Right lung (tissue), 5 donors: ENCODE results near the gene CCDC171. TPM values are rescaled to one million over a fixed set of nuclear protein-coding genes. Genes with fewer than 3 reads are reported as not detected.

Source experiments
- DNase-seq, 2 donors: peaks; one replicate each; pipeline ENCODE4 v3.0.0-alpha.2; 2013
- polyA plus RNA-seq, 5 donors: library from polyadenylated mRNA; unstranded; fragments of 120-200 nt; gene quantifications; one replicate each; pipeline versions ENCODE4 v1.2.1 to v1.2.3, GENCODE V29; 2013; ENCODE audit warnings: inconsistent platforms in 1 of 5, low replicate concordance in 1 of 5; ENCODE audit not compliant: insufficient read length in 5 of 5, insufficient read depth in 1 of 5

The CCDC171 gene
- polyA plus RNA-seq, 5 donors, result 7.7 to 12.5 (median 9.9) TPM

GRCh38 chr9:15873573-15874177 lies 320.8 kb downstream of the CCDC171 start:
- peak; percentile 30 to 57 for DNase-seq

GRCh38 chr9:15882328-15882727 lies 329.5 kb downstream of the CCDC171 start:
- DNase-seq, result no peak

- no peak for DNase-seq
Observed at GRCh38 chr9:15882883-15883282, 330.0 kb downstream of the CCDC171 start.

GRCh38 chr9:15885464-15885863 lies 332.6 kb downstream of the CCDC171 start:
- DNase-seq, result no peak

GRCh38 chr9:15889555-15889954 lies 336.7 kb downstream of the CCDC171 start:
- no peak for DNase-seq

DNA sequence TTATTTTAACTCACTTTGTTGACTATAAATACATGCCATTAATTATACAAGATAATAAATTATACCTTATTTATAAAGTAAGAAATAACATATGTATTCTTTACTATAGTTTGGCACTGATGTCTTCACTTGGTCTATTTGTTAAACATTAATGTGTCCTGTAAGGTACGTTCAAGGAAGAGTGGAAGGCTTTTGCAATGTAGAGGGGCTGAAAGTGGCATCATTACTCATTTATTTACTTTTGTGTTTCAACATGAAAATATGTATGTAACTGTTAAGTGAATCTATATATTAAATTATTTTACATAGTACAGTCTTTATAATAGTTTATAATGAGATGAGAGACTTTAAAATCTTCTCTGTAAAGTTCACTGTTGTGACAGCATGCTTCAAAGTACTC lies 348.7 kb downstream of the CCDC171 start:
- no peak for DNase-seq

- no peak for DNase-seq
Observed at GRCh38 chr9:15909297-15909696, 356.5 kb downstream of the CCDC171 start.

- no peak for DNase-seq
Observed at GRCh38 chr9:15915711-15916110, 362.9 kb downstream of the CCDC171 start.

GRCh38 chr9:15927161-15927560 lies 374.3 kb downstream of the CCDC171 start:
- DNase-seq, result no peak

DNA sequence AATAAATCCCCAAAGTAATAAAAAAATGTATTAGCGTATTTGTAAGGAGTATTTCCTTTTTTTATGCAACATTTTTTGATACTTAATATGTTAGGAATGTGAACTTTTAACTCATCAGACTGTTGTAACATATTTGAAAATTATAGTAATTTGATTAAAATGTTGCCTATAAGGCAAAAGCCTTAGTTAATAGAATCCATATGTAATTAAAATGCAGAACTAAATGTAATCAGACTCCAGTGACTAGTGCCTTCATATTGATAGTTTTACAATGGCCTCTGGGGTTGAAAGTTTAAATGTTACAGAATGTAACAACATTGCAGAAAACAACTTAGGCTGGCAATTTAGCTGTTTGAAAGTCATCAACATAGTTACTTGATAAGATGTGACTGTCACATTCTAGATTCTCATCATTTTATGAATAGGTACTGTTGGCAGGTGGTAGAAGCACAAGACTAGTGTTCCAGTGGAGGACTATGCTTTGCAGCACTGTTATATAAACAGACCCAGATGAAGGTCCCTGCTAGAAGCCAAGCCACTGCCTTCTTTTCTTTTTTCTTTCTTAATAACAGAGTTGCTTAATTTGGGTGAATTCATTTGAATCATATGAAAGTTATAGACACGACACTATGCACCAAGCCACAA lies 382.9 kb downstream of the CCDC171 start:
- DNase-seq, result peak in 1 of 2 donors; percentile 17

DNA sequence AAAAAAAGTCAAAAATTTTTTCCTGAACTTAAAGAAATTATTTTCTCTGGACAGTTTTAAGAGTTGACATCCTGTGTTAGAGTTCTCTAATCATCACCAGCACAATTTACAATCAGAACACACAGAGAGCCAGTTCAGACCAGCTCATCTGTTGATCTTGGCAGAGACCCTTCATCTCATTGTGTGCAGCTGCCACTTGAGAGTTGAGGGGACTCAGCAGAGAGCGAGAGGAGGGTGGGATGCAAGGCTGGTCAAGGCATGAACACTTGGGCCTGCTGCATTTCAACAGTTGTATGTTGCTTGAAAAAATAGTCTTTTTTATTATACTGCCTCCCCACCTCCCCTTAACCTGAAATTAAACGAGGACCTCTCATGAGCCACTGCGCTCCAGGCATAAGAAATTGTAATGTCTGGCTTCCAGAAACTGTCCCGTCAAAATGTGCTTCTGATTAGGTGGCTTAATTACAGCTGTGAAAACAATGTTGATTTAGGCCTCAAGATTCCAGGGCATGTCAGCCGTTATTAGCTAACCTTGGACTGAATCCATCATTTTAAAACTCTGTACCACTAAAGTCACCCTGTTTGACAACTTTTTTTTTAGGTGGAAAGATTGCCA lies 383.6 kb downstream of the CCDC171 start:
- DNase-seq, result peak; percentile 56 to 67

DNA sequence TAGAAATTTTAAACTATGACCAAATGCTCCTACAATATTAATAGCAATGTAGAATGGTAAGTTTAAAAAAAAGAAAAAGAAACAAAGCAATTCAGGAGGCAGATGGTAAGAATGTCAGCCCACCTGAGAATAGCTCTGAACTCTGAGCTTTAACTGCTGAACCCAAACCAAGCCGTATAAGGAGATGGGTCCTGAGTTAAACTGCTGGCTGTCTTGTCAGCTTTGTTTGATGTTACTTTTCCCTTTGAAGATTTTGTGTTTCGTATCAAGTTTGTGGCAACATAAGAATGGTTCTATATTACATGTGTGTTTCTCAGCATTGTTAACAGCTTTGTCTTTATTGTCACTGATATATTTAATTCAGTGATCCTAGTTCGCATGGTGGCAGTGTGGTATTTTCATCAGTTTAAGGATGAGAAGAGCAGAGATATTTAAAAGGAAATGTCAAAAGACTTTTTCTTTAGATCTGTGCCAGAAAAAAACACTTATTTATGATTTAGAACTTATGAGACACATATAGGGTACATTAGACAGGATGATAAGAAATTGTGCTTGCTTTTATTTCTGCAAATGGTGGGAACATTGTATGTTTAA lies 390.1 kb downstream of the CCDC171 start:
- DNase-seq, result peak in 1 of 2 donors; percentile 10

DNA sequence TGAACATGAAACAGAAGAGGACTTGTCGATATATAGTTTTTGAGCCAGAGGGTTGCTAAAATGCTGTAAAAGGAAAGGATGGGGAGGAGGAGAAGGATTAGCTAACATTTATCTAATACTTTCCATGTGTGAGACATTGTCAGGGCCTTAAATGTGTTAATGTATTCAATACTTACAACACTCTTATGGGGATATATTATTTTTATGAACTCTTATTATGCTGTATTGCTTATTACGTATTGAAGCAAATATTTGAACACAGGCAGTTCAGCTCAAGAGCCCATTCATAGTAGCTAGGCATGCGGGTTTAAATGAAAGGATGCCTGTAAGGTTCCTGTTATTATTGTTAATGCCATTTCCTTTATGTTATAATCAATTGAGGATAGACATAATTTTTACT lies 391.5 kb downstream of the CCDC171 start:
- no peak for DNase-seq

DNA sequence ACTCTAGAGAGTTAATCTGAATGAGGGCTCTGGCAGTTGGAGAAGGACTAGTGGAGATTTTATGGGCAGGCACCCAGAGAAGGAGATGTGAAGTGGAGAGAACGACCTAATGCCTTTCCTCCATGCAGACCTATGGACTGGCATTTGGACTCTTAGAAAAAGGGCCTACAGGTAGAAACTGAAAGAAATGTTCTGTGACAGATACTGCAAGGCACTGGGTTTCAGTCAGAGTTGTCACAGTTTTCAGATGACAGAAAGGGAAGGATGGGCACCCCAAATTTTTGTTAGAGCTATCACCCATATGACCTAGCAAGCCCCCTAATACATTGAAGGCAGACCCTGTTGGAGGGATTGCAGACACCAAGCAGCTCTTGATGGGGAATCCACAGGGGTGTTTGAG lies 406.8 kb downstream of the CCDC171 start:
- no peak for DNase-seq

- DNase-seq, result no peak
Observed at GRCh38 chr9:15961217-15961616, 408.4 kb downstream of the CCDC171 start.

DNA sequence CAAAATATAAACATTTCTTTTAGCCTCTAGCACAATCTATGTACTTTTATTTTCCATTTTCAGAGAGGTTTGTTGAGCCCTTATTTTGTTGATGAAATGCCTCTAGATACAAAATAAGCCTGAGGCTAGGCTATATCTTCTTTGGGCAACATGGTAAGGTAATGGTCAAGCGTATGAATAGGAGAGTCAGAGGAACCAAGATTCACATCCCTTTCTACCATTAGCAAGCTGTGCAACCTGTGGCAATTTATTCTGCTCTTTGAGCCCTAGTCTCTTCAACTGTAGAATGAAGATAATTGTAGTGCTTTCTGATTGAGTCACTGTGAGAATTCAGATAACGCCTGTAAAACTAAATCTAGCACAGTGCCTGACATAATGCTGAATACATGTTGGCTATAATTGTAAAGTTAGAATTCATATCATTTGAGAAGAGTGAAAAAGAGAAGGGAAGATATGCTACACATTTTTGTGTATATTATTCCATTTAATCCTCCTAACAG lies 412.5 kb downstream of the CCDC171 start:
- no peak for DNase-seq

GRCh38 chr9:15966471-15966870 lies 413.6 kb downstream of the CCDC171 start:
- no peak for DNase-seq

DNA sequence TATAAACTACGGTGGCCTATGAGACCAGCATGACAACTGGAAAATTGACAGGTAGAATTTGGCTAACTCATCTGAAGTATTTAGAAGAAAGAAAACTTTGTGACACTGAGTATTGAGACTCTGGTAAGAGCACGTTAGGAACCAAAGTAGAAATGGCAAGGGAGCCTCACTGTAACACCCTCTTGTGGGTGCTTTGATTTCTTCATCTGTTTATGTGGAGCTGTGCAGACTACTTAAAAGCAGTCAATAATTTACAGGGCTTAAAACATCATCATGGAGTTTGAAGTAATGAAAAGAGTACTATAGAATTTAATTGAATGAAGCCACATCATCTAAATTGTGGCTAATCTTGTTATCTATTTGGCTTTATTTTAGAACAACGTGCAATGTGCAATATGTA lies 414.2 kb downstream of the CCDC171 start:
- no peak for DNase-seq

- DNase-seq, result no peak
Observed at GRCh38 chr9:15972760-15973159, 419.9 kb downstream of the CCDC171 start.

GRCh38 chr9:15975101-15975778 lies 422.4 kb downstream of the CCDC171 start:
- no peak for DNase-seq

DNA sequence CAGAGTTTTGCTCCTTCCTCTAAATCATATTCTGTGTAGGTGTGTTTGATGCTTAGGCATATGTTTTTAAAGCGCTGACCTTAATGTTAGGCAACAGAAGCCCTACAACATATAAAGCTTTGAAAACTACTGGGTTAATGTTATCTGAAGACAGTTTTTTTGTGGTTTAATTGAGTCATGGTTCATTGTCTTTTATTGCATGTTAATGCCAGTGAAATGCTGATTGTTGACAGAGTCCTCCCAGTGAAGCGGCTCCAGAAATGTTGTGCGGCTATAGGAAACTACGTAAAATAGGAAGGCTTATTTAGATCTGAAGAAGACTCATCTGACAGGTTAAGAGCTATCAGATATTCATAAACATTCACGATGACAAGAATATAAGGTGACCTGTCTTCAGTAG lies 424.6 kb downstream of the CCDC171 start:
- DNase-seq, result no peak

DNA sequence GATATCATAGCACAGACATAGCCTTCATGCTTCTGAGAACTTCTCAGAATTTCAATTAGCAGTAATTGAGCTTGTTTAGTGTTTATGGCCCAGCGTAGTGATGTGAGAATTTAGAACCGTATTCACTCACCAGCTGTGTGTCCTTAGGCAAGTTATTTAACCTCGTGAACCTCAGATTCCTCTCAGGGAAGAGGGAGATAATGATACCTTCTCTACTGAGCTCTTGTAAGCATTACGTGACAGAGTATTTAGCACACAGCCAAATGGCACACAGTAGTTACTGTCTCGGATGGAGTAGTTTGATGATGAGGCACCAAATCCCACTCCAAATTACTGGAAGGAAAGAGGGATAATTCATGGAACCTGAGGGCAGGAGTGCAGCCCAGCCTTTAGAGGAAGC lies 429.3 kb downstream of the CCDC171 start:
- no peak for DNase-seq
